ENCODE results near the gene CAMK1D. TPM values are rescaled to one million over a fixed set of nuclear protein-coding genes. Genes with fewer than 3 reads are reported as not detected.

CAMK1D gene
- polyA plus RNA-seq, 1 donor (not counting 4 experiments of a cell fraction or from before 2014, with no cell fraction given) = 0.76 TPM

- no peak overlapping the region for H3K27ac ChIP-seq (ENCODE audit: control insufficient read depth, insufficient read depth, low read length)
- dilution Hi-C loops (cut with MboI; ENCODE audit: extremely low pct_ligation_motif_present, low sequenced_read_pairs) = no loop called here
- H3K27me3 ChIP-seq (ENCODE audit: control insufficient read depth, extremely low read depth, insufficient read depth, low read length) = no peaks in the 10 kb centered on the region
- no peak overlapping the region for H3K9ac ChIP-seq (ENCODE audit: control insufficient read depth, extremely low read depth, insufficient read depth, low read length)
- H3K9me1 ChIP-seq (ENCODE audit: control insufficient read depth, extremely low read depth, insufficient read depth, low read length) = no peaks in the 10 kb centered on the region
- TF ChIP-seq, protein P1, sequence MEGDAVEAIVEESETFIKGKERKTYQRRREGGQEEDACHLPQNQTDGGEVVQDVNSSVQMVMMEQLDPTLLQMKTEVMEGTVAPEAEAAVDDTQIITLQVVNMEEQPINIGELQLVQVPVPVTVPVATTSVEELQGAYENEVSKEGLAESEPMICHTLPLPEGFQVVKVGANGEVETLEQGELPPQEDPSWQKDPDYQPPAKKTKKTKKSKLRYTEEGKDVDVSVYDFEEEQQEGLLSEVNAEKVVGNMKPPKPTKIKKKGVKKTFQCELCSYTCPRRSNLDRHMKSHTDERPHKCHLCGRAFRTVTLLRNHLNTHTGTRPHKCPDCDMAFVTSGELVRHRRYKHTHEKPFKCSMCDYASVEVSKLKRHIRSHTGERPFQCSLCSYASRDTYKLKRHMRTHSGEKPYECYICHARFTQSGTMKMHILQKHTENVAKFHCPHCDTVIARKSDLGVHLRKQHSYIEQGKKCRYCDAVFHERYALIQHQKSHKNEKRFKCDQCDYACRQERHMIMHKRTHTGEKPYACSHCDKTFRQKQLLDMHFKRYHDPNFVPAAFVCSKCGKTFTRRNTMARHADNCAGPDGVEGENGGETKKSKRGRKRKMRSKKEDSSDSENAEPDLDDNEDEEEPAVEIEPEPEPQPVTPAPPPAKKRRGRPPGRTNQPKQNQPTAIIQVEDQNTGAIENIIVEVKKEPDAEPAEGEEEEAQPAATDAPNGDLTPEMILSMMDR (optimal IDR thresholded peaks at IDR 0.05 in 1 of 3, IDR thresholded peaks at IDR 0.05 in 1 of 3, conservative IDR thresholded peaks at IDR 0.05 in 1 of 3; ENCODE audit: extremely low read depth in 1 of 3, insufficient read depth in 2 of 3, low read length in 3 of 3) = no peak
- no peak for TF ChIP-seq EZH2 (IDR thresholded peaks at IDR 0.05; ENCODE audit: low read length)
- H3K4me2 ChIP-seq (ENCODE audit: control insufficient read depth, extremely low read depth, insufficient read depth, low read depth, low read length) = no peak overlapping the region
- no peaks in the 10 kb centered on the region for H3K9me3 ChIP-seq (ENCODE audit: control insufficient read depth, low read depth, low read length)
- DNase-seq (ENCODE audit: low read depth, low spot score) (no peak), FAIRE-seq (no peak)
- no peaks in the 10 kb centered on the region for H4K20me1 ChIP-seq (ENCODE audit: control insufficient read depth, extremely low read depth, insufficient read depth, low read length)
- H3K4me1 ChIP-seq (ENCODE audit: control insufficient read depth, extremely low read depth, insufficient read depth, low read length) = peaks cover 2% of the 10 kb centered on the region
- no peaks in the 10 kb centered on the region for H3K79me2 ChIP-seq (ENCODE audit: control insufficient read depth, insufficient read depth, low read length)
- no peak overlapping the region for H3K4me3 ChIP-seq (ENCODE audit: control insufficient read depth in 2 of 3, extremely low read depth in 1 of 3, insufficient read depth in 2 of 3, low read depth in 1 of 3, low read length in 3 of 3)
- no peaks in the 10 kb centered on the region for H3K36me3 ChIP-seq (ENCODE audit: control insufficient read depth in 2 of 2, extremely low read depth in 1 of 2, insufficient read depth in 2 of 2, low read length in 2 of 2)
- no peak overlapping the region for H2AFZ ChIP-seq (ENCODE audit: control insufficient read depth, low read length)
These were observed 473.5 kb downstream of the CAMK1D start for GRCh38 chr10:12822893-12823170.

DNA sequence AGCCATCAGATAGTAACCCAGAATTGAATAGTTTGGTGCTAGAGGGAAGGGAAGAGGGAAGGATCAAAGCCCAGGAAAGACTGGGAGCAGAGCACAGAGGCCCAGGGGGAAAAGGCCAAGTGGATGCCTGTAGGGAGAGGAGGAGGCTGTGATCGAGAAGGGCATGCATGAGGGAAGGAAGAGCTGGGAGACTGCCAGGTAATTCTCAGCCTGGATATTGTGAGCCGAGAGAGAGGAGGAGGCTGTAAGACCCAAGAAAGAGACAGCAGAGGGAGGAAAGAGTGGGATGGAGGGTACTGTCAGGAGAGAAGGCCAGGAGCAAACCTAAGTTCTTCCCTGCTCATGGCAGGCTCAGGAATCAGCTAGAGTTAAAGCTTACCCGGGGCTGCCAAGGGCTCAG lies 474.0 kb downstream of the CAMK1D start:
- no peak for TF ChIP-seq EZH2 (IDR thresholded peaks at IDR 0.05; ENCODE audit: low read length)
- TF ChIP-seq, protein P1 (optimal IDR thresholded peaks at IDR 0.05 in 1 of 3, IDR thresholded peaks at IDR 0.05 in 1 of 3, conservative IDR thresholded peaks at IDR 0.05 in 1 of 3; ENCODE audit: extremely low read depth in 1 of 3, insufficient read depth in 2 of 3, low read length in 3 of 3) = no peak
- no peaks in the 10 kb centered on the region for H3K36me3 ChIP-seq (ENCODE audit: control insufficient read depth in 2 of 2, extremely low read depth in 1 of 2, insufficient read depth in 2 of 2, low read length in 2 of 2)
- FAIRE-seq (no peak), DNase-seq (ENCODE audit: low read depth, low spot score) (no peak)
- H3K4me1 ChIP-seq (ENCODE audit: control insufficient read depth, extremely low read depth, insufficient read depth, low read length) = peaks cover 2% of the 10 kb centered on the region
- no peaks in the 10 kb centered on the region for H3K27me3 ChIP-seq (ENCODE audit: control insufficient read depth, extremely low read depth, insufficient read depth, low read length)
- H3K4me3 ChIP-seq (ENCODE audit: control insufficient read depth in 2 of 3, extremely low read depth in 1 of 3, insufficient read depth in 2 of 3, low read depth in 1 of 3, low read length in 3 of 3) = no peak overlapping the region
- dilution Hi-C loops (cut with MboI; ENCODE audit: extremely low pct_ligation_motif_present, low sequenced_read_pairs) = no loop called here
- no peaks in the 10 kb centered on the region for H3K9me1 ChIP-seq (ENCODE audit: control insufficient read depth, extremely low read depth, insufficient read depth, low read length)
- no peak overlapping the region for H3K4me2 ChIP-seq (ENCODE audit: control insufficient read depth, extremely low read depth, insufficient read depth, low read depth, low read length)
- no peaks in the 10 kb centered on the region for H4K20me1 ChIP-seq (ENCODE audit: control insufficient read depth, extremely low read depth, insufficient read depth, low read length)
- H3K27ac ChIP-seq (ENCODE audit: control insufficient read depth, insufficient read depth, low read length) = no peak overlapping the region
- H3K79me2 ChIP-seq (ENCODE audit: control insufficient read depth, insufficient read depth, low read length) = no peaks in the 10 kb centered on the region
- H3K9me3 ChIP-seq (ENCODE audit: control insufficient read depth, low read depth, low read length) = no peaks in the 10 kb centered on the region
- H3K9ac ChIP-seq (ENCODE audit: control insufficient read depth, extremely low read depth, insufficient read depth, low read length) = no peak overlapping the region
- H2AFZ ChIP-seq (ENCODE audit: control insufficient read depth, low read length) = no peak overlapping the region

Data from keratinocyte (primary cell).